Heart left ventricle (tissue), 13 donors: ENCODE measurements around the gene MCF2L.

ENCODE experiments used
- POLR2A ChIP-seq, 2 donors: fragments of 450-650 bp; IDR thresholded peaks; one replicate each; pipeline ENCODE4 v1.6.1; 2017; ENCODE audit warnings: antibody characterized with exemption in 2 of 2, mild to moderate bottlenecking in 2 of 2, moderate library complexity in 2 of 2
- TF ChIP-seq, protein P1 (sequence below), 12 donors: fragments of 200-600 bp; sonication (generic) in 4 of 12; IDR thresholded peaks; one replicate each; pipeline versions ENCODE4 v1.5.0 to v1.8.0; 2018 to 2022; ENCODE audit warnings: antibody characterized with exemption in 12 of 12, mild to moderate bottlenecking in 5 of 12
- donor health status: ischemic (EF 13 %, LVEDD 7.1; RV severe dilation, severe dysfunction).
- donor health status: DM: no; HTN: yes; CAD: no.
- donor health status: DM: no; HTN: no; CAD: no.
- donor health status: ischemic (EF 25% LVEDD 6.9; RV normal size, moderate dysfunction).
- donor health status: ischemic (EF 25% LVEDD 5.7; RV mildly dilated, moderate dysfunction).
- donor health status: ischemic (EF 35%, LVEDD 5.7; RV mildly dilated, moderate dysfunction).
- donor health status: nonischemic (EF 11% LVEDD 7.7; RV severe dilation, severe dysfunction).
- donor health status: DM: yes; HTN: yes; CAD: no.
- donor health status: PGD.
- donor health status: ischemic (EF 29% LVEDD 5.4; RV normal size, mild dysfunction).
- donor health status: nonischemic (EF 23%, LVEDD 6.1; RV moderate dilation, normal function).

DNA sequence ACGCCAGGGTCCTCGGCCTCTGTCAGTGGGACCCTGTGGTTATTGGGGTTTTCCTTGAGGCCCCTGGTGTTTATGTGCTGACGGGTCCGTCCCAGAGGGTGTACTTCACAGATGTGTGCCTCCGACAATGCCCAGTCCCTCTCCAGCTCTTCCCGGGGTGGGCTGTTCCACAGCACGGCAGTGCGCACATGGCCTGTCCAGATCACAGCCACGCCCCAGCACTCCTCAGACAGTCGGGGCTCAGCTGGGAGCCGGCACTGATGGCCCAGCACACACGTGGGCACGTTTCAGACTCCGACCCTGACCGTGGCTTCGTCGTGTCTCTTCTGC is 119.6 kb downstream of the MCF2L start:
- TF ChIP-seq, protein P1, sequence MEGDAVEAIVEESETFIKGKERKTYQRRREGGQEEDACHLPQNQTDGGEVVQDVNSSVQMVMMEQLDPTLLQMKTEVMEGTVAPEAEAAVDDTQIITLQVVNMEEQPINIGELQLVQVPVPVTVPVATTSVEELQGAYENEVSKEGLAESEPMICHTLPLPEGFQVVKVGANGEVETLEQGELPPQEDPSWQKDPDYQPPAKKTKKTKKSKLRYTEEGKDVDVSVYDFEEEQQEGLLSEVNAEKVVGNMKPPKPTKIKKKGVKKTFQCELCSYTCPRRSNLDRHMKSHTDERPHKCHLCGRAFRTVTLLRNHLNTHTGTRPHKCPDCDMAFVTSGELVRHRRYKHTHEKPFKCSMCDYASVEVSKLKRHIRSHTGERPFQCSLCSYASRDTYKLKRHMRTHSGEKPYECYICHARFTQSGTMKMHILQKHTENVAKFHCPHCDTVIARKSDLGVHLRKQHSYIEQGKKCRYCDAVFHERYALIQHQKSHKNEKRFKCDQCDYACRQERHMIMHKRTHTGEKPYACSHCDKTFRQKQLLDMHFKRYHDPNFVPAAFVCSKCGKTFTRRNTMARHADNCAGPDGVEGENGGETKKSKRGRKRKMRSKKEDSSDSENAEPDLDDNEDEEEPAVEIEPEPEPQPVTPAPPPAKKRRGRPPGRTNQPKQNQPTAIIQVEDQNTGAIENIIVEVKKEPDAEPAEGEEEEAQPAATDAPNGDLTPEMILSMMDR (IDR thresholded peaks at IDR 0.05), result no peak
- TF ChIP-seq POLR2A (IDR thresholded peaks at IDR 0.05), result no peak
